Left lung (tissue), 10 donors: ENCODE measurements around the gene DNMT1. TPM values are rescaled to one million over a fixed set of nuclear protein-coding genes. Genes with fewer than 3 reads are reported as not detected.
A peak's percentile ranks its signal among the peaks of the same experiment; 100 is the strongest.

Experiments used
- ATAC-seq: fragments of 200-7000 bp; cut with Tn5 transposase; one replicate; pipeline ENCODE4 v1.9.1; 2020; ENCODE audit warnings: moderate library complexity
- DNase-seq, 4 donors: peaks; one replicate each; pipeline ENCODE4 v3.0.0-alpha.2; 2013 to 2020
- H3K27ac ChIP-seq, 2 donors: fragments of 200-600 bp; sonication (generic) in 1 of 2; one replicate each; pipeline versions ENCODE4 v1.5.0 to v1.8.0; 2020 to 2021
- H3K27me3 ChIP-seq, 2 donors: fragments of 200-600 bp; sonication (generic) in 1 of 2; one replicate each; pipeline versions ENCODE4 v1.5.0 to v1.8.0; 2020 to 2021
- H3K36me3 ChIP-seq, 2 donors: fragments of 200-600 bp; sonication (generic) in 1 of 2; one replicate each; pipeline versions ENCODE4 v1.5.0 to v1.8.0; 2020 to 2021
- H3K4me1 ChIP-seq, 2 donors: fragments of 200-600 bp; one replicate each; pipeline ENCODE4 v1.8.0; 2021
- H3K4me3 ChIP-seq, 2 donors: fragments of 200-600 bp; sonication (generic) in 1 of 2; one replicate each; pipeline versions ENCODE4 v1.5.0 to v1.8.0; 2020 to 2021; ENCODE audit warnings: mild to moderate bottlenecking in 1 of 2
- H3K9me3 ChIP-seq, 2 donors: fragments of 200-600 bp; sonication (generic) in 1 of 2; one replicate each; pipeline versions ENCODE4 v1.5.0 to v1.8.0; 2020 to 2021
- intact Hi-C, 2 donors: fragments of 100-400 bp; cut with DNase I; formaldehyde crosslinking; loops; one replicate each; pipeline versions ENCODE4 v1.11.2 to v1.14.2; 2022
- polyA plus RNA-seq, 6 donors: library from polyadenylated mRNA; unstranded; fragments of 120-200 nt; gene quantifications; one replicate each; pipeline ENCODE4 v1.2.1, GENCODE V29; 2013; ENCODE audit not compliant: insufficient read length in 6 of 6
- total RNA-seq, 2 donors: library from RNA; stranded (reverse); fragmentation: NEBNext Ultra II Directional; extraction: Animal tissue kit (Norgen Biotek cat#: 25700); gene quantifications; one replicate each; pipeline ENCODE4 v1.2.1, GENCODE V29; 2021
- TF ChIP-seq, protein P1 (sequence below), 2 donors: fragments of 200-600 bp; sonication (generic) in 1 of 2; IDR thresholded peaks; one replicate each; pipeline versions ENCODE4 v1.5.0 to v1.8.0; 2021; ENCODE audit warnings: antibody characterized with exemption in 2 of 2
- donor health status: DM: no; HTN: yes; CAD: no.
- donor health status: DM: no; HTN: no; CAD: no.

The DNMT1 gene
- total and polyA plus RNA-seq, 8 donors: 65.1 to 191 (median 144) TPM

DNA sequence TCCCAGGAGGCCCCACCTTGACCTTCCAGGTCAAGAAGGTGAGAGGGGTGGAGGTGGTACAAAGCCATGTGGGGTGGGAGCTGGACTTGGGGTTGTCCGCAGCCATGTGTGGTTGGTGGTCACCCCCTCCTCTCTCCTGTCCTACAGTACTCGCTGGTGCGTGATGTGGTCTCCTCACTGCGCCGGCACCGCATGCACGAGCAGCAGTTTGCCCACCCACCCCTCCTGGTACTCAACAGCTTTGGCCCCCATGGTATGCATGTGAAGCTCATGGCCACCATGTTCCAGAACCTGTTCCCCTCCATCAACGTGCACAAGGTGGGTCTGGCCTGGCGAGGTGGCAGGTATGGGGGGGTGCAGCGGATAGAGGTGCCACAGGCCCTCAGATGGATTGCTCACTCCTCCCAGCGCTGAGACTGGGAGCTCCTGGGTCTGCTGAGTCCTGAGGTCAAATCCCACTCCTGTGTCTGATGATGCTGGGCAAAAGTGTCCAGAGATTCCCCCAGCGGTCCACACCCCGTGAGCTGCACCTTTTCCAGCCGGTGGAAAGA, 86.9 kb downstream of the DNMT1 start:
- Histone ChIP-seq H3K9me3 (no peaks in the 10 kb centered on the region), H3K27ac (no peak overlapping the region), H3K27me3 (no peaks in the 10 kb centered on the region), H3K4me1 (peaks cover 11 to 68% of the 10 kb centered on the region in 2 donors), H3K4me3 (peak overlapping the region in 1 of 2 donors; percentile 91), H3K36me3 (peaks cover 0 to 52% of the 10 kb centered on the region in 2 donors)
- no peak for DNase-seq
- ATAC-seq: no peak
- intact Hi-C loops: no loop called here
- TF ChIP-seq, protein P1, sequence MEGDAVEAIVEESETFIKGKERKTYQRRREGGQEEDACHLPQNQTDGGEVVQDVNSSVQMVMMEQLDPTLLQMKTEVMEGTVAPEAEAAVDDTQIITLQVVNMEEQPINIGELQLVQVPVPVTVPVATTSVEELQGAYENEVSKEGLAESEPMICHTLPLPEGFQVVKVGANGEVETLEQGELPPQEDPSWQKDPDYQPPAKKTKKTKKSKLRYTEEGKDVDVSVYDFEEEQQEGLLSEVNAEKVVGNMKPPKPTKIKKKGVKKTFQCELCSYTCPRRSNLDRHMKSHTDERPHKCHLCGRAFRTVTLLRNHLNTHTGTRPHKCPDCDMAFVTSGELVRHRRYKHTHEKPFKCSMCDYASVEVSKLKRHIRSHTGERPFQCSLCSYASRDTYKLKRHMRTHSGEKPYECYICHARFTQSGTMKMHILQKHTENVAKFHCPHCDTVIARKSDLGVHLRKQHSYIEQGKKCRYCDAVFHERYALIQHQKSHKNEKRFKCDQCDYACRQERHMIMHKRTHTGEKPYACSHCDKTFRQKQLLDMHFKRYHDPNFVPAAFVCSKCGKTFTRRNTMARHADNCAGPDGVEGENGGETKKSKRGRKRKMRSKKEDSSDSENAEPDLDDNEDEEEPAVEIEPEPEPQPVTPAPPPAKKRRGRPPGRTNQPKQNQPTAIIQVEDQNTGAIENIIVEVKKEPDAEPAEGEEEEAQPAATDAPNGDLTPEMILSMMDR (IDR thresholded peaks at IDR 0.05): no peak

DNA sequence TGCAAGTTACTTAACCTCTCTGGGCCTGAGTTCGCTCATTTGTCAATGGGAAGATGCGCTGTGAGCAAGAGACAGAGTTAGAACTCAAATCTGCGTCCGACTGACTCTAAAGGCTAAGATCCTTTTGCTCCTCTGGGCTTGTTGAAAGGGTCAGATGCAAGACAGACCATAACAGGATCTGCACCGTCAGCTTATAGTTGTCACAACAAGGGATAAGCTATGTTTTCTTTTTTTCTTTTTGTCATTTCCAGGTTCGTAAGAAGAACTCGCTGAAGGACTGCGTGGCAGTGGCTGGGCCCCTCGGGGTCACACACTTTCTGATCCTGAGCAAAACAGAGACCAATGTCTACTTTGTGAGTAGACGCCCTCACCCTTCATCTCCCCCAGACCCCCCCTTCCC, 87.5 kb downstream of the DNMT1 start:
- H3K27ac ChIP-seq: peak overlapping the region in 1 of 2 donors; percentile 85
- TF ChIP-seq, protein P1 (IDR thresholded peaks at IDR 0.05): no peak
- intact Hi-C loops: no loop called here
- ATAC-seq (no peak), DNase-seq (no peak)
- H3K36me3 ChIP-seq: peaks cover 0 to 50% of the 10 kb centered on the region in 2 donors
- H3K4me3 ChIP-seq: peak overlapping the region; percentile 79 to 91
- no peaks in the 10 kb centered on the region for H3K9me3 ChIP-seq
- peaks cover 11 to 68% of the 10 kb centered on the region in 2 donors for H3K4me1 ChIP-seq
- H3K27me3 ChIP-seq: no peaks in the 10 kb centered on the region

DNA sequence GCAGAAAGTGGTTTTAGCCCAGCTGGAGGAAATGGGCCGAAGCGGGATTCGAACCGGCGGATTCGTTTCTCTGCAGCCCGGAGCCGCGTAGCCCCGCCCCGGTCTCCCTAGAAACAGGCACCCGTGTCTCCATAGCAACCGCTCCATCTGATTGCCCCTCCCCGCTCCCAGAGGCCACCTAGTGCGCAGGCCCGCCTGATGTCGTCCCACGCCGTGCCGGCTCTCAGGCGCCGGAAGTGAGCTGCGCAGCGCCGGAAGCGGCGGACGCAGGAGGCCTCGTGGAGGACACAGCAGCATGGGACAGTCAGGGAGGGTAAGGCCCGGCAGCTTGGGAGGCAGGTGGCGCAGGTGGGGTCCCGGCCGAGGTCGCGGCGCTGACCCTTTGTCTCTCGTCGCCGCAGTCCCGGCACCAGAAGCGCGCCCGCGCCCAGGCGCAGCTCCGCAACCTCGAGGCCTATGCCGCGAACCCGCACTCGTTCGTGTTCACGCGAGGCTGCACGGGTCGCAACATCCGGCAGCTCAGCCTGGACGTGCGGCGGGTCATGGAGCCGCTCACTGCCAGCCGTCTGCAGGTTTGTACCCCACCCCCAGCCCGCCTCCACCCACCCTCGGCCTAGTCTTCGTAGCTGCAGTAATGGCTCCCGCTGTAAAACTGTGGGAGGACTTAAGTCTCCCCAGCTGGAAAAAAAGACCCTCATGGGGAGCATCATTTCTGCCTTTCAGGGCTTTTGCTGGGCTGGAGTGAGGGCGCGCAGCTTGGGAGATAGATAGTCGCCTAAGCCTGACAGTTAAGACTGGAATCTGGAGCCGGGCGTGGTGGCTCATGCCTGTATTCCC, 88.4 kb downstream of the DNMT1 start, which contains the start of gene PPAN:
PPAN (plus strand) TSS at position 263 of the 837 bp plus-strand sequence; CDS start at position 296, 33 bp downstream.
- peak; percentile 97 for ATAC-seq
- TF ChIP-seq, protein P1 (IDR thresholded peaks at IDR 0.05): no peak
- H3K27ac ChIP-seq: peak within 1 kb of the TSS; percentile 33 to 85

DNA sequence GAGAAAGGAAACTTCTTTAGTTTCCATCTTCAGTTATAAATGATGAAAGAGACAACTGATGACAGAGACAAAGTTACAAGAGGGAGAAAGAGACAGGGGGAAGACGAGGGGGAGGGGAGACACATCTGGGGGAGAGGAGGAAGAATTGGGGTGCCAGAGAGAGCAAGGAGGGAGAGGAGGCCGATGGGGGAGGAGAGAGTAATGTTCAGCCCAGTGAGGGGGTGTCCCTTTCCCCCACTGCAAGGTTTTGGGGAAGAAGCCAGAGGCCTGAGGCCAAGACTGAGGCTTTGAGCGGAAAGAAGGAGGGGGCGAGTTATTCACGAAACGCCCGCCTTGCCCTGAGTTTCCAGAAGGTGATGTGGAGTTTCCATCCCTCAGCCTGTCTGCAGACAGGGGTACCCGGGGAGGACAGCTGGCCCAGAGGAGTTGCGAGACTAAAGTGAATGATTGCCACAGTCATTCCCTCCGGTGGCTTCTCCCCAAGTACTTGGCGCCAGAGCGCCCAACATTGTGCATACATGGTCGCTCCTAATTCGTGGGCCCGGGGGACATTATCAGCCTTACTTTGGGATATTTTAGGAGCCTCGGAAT, 89.1 kb downstream of the DNMT1 start:
- intact Hi-C loops: no loop called here
- peak overlapping the region; percentile 19 to 85 for H3K27ac ChIP-seq
- no peak for ATAC-seq
- peaks cover 0 to 33% of the 10 kb centered on the region in 2 donors for H3K36me3 ChIP-seq
- TF ChIP-seq, protein P1 (IDR thresholded peaks at IDR 0.05): no peak
- H3K27me3 ChIP-seq: no peaks in the 10 kb centered on the region
- H3K9me3 ChIP-seq: no peaks in the 10 kb centered on the region
- H3K4me3 ChIP-seq: peak overlapping the region in 1 of 2 donors; percentile 91
- peak in 1 of 4 donors; percentile 36 for DNase-seq
- H3K4me1 ChIP-seq: peaks cover 11 to 58% of the 10 kb centered on the region in 2 donors

More for the DNA sequence above, 88.4 kb downstream of the DNMT1 start, which contains the start of gene PPAN:
- H3K4me3 ChIP-seq: peak within 1 kb of the TSS; percentile 79 to 91
- no peaks in the 10 kb centered on the region for H3K27me3 ChIP-seq
- peak; percentile 95 to 99 (median 99) for DNase-seq
- H3K4me1 ChIP-seq: peaks cover 11 to 63% of the 10 kb centered on the region in 2 donors
- no peaks in the 10 kb centered on the region for H3K9me3 ChIP-seq
- peaks cover 0 to 41% of the 10 kb centered on the region in 2 donors for H3K36me3 ChIP-seq
- intact Hi-C loops: no loop called here
